Ovary (tissue), 3 donors: Measurements from ENCODE around the gene DYNC2LI1.

ENCODE experiments used
- CTCF ChIP-seq, 3 donors: fragments of 450-650 bp in 2 of 3; fragments of 200-600 bp in 1 of 3; IDR thresholded peaks; one replicate each; pipeline versions ENCODE4 v1.5.1 to v1.8.0; 2016 to 2022; ENCODE audit warnings: antibody characterized with exemption in 3 of 3, mild to moderate bottlenecking in 1 of 3
- POLR2A ChIP-seq: fragments of 450-650 bp; IDR thresholded peaks from one replicate; pipeline ENCODE4 v1.6.1; 2017; ENCODE audit warnings: antibody characterized with exemption, mild to moderate bottlenecking, moderate library complexity
- donor health status: DM: no; HTN: no; CAD: no.

GRCh38 chr2:43837033-43837432 lies 63.2 kb downstream of the DYNC2LI1 start:
- TF ChIP-seq CTCF (IDR thresholded peaks at IDR 0.05) (no peak), POLR2A (no peak)
